ENCODE measurements around the gene CHI3L1.

CHI3L1 gene

GRCh38 chr1:203181586-203182386 lies 4.7 kb downstream of the CHI3L1 start:
- Histone ChIP-seq H3K79me2 (no peaks in the 10 kb centered on the region), H3K4me3 (ENCODE audit: low read depth, low read length) (no peak overlapping the region), H3K9me3 (ENCODE audit: control insufficient read depth, low read length) (no peaks in the 10 kb centered on the region), H3K9ac (no peak overlapping the region), H3K4me2 (ENCODE audit: low read length) (no peak overlapping the region), H2AFZ (no peak overlapping the region), H3K4me1 (no peaks in the 10 kb centered on the region), H3K27ac (no peak overlapping the region), H3K36me3 (ENCODE audit: control insufficient read depth, insufficient read depth, low read length) (no peaks in the 10 kb centered on the region), H3K27me3 (ENCODE audit: control insufficient read depth, insufficient read depth, low read length) (no peaks in the 10 kb centered on the region)
- no peak for TF ChIP-seq CTCF (IDR thresholded peaks at IDR 0.05)

- Histone ChIP-seq H3K4me1 (no peaks in the 10 kb centered on the region), H3K9me3 (ENCODE audit: control insufficient read depth, low read length) (no peaks in the 10 kb centered on the region), H3K27ac (no peak overlapping the region), H3K4me2 (ENCODE audit: low read length) (no peak overlapping the region), H3K36me3 (ENCODE audit: control insufficient read depth, insufficient read depth, low read length) (no peaks in the 10 kb centered on the region), H2AFZ (no peak overlapping the region), H3K27me3 (ENCODE audit: control insufficient read depth, insufficient read depth, low read length) (no peaks in the 10 kb centered on the region), H3K9ac (no peak overlapping the region), H3K79me2 (no peaks in the 10 kb centered on the region), H3K4me3 (ENCODE audit: low read depth, low read length) (no peak overlapping the region)
- TF ChIP-seq CTCF (IDR thresholded peaks at IDR 0.05), result no peak
These were observed 5.7 kb downstream of the CHI3L1 start for GRCh38 chr1:203180611-203181330.

- Histone ChIP-seq H3K4me3 (ENCODE audit: low read depth, low read length) (no peak overlapping the region), H3K9me3 (ENCODE audit: control insufficient read depth, low read length) (no peaks in the 10 kb centered on the region), H3K4me2 (ENCODE audit: low read length) (no peak overlapping the region), H3K27ac (no peak overlapping the region), H2AFZ (no peak overlapping the region), H3K27me3 (ENCODE audit: control insufficient read depth, insufficient read depth, low read length) (no peaks in the 10 kb centered on the region), H3K79me2 (no peaks in the 10 kb centered on the region), H3K9ac (no peak overlapping the region), H3K36me3 (ENCODE audit: control insufficient read depth, insufficient read depth, low read length) (no peaks in the 10 kb centered on the region), H3K4me1 (no peaks in the 10 kb centered on the region)
- TF ChIP-seq CTCF (IDR thresholded peaks at IDR 0.05), result no peak
These were observed 6.9 kb downstream of the CHI3L1 start for GRCh38 chr1:203179667-203180005.

- Histone ChIP-seq H3K27me3 (ENCODE audit: control insufficient read depth, insufficient read depth, low read length) (no peaks in the 10 kb centered on the region), H3K4me3 (ENCODE audit: low read depth, low read length) (no peak overlapping the region), H3K4me2 (ENCODE audit: low read length) (no peak overlapping the region), H3K27ac (no peak overlapping the region), H3K9ac (no peak overlapping the region), H3K36me3 (ENCODE audit: control insufficient read depth, insufficient read depth, low read length) (no peaks in the 10 kb centered on the region), H3K9me3 (ENCODE audit: control insufficient read depth, low read length) (no peaks in the 10 kb centered on the region), H3K79me2 (no peaks in the 10 kb centered on the region), H2AFZ (no peak overlapping the region), H3K4me1 (no peaks in the 10 kb centered on the region)
- TF ChIP-seq CTCF (IDR thresholded peaks at IDR 0.05), result no peak
These were observed 7.5 kb downstream of the CHI3L1 start for GRCh38 chr1:203178821-203179666.
